GM19025 (cell line): ENCODE data around the gene GFRA3.
"Not testable (repeated sequence)": the region's sequence is repeated elsewhere in the genome, so short reads cannot be mapped to it uniquely, and the experiment has no call there.

Experiments
- ATAC-seq: cut with Tn5 transposase; IDR thresholded peaks from one replicate; pipeline ENCODE4 v1.9.1; 2021; ENCODE audit warnings: mild to moderate bottlenecking, low read depth, moderate library complexity; ENCODE audit not compliant: unreplicated experiment

Gene GFRA3

GRCh38 chr5:138247800-138248199 is 26.6 kb downstream of the GFRA3 start:
- not testable (repeated sequence) for ATAC-seq

GRCh38 chr5:138246822-138247221 is 27.6 kb downstream of the GFRA3 start:
- no peak for ATAC-seq

- no peak for ATAC-seq
Measured at GRCh38 chr5:138246334-138246733, 28.1 kb downstream of the GFRA3 start.

GRCh38 chr5:138245717-138246116 is 28.7 kb downstream of the GFRA3 start:
- no peak for ATAC-seq

- no peak for ATAC-seq
Measured at GRCh38 chr5:138243794-138244193, 30.6 kb downstream of the GFRA3 start.

GRCh38 chr5:138241688-138242571 is 32.5 kb downstream of the GFRA3 start:
- no peak for ATAC-seq

GRCh38 chr5:138240650-138241385 is 33.6 kb downstream of the GFRA3 start:
- no peak for ATAC-seq

- no peak for ATAC-seq
Measured at GRCh38 chr5:138238034-138238433, 36.4 kb downstream of the GFRA3 start.

GRCh38 chr5:138234651-138235050 is 39.8 kb downstream of the GFRA3 start:
- ATAC-seq = no peak

GRCh38 chr5:138233280-138233679 is 41.1 kb downstream of the GFRA3 start:
- no peak for ATAC-seq

GRCh38 chr5:138230981-138231589 is 43.3 kb downstream of the GFRA3 start:
- no peak for ATAC-seq

- ATAC-seq = no peak
Measured at GRCh38 chr5:138230261-138230660, 44.2 kb downstream of the GFRA3 start.

GRCh38 chr5:138229387-138229786 is 45.0 kb downstream of the GFRA3 start:
- no peak for ATAC-seq

- no peak for ATAC-seq
Measured at GRCh38 chr5:138226910-138227309, 47.5 kb downstream of the GFRA3 start.

GRCh38 chr5:138224712-138225111 is 49.7 kb downstream of the GFRA3 start:
- ATAC-seq = no peak

- no peak for ATAC-seq
Measured at GRCh38 chr5:138223532-138223931, 50.9 kb downstream of the GFRA3 start.

- ATAC-seq = no peak
Measured at GRCh38 chr5:138216799-138217198, 57.6 kb downstream of the GFRA3 start.

GRCh38 chr5:138213161-138214029 is 61.0 kb downstream of the GFRA3 start, which contains the start of gene CDC23:
Gene CDC23 (minus strand): TSS chr5:138213323. CDS start chr5:138213312, 11 bp downstream.
- peak; percentile 96 for ATAC-seq

GRCh38 chr5:138212828-138213160 is 61.6 kb downstream of the GFRA3 start:
- peak; percentile 2 for ATAC-seq

GRCh38 chr5:138210985-138211384 is 63.4 kb downstream of the GFRA3 start:
- no peak for ATAC-seq
